Transverse colon (tissue), 4 donors: Measurements from ENCODE around the gene WDR17.

ENCODE experiments used
- POLR2AphosphoS5 ChIP-seq, 3 donors: sonication (generic); formaldehyde crosslinking; IDR thresholded peaks; one replicate each; pipeline ENCODE4 v1.6.1; 2016; ENCODE audit warnings: antibody characterized with exemption in 3 of 3
- TF ChIP-seq, protein P1 (sequence below), 5 experiments: fragments of 200-600 bp in 3 of 5; fragments of 450-650 bp in 2 of 5; sonication (generic) in 3 of 5; IDR thresholded peaks; 1 replicate in 2 of 5; 2 replicates in 3 of 5; pipeline ENCODE4 v1.5.1; 2016 to 2017; ENCODE audit warnings: antibody characterized with exemption in 5 of 5, inconsistent platforms in 3 of 5, mild to moderate bottlenecking in 2 of 5, moderate library complexity in 1 of 5

DNA sequence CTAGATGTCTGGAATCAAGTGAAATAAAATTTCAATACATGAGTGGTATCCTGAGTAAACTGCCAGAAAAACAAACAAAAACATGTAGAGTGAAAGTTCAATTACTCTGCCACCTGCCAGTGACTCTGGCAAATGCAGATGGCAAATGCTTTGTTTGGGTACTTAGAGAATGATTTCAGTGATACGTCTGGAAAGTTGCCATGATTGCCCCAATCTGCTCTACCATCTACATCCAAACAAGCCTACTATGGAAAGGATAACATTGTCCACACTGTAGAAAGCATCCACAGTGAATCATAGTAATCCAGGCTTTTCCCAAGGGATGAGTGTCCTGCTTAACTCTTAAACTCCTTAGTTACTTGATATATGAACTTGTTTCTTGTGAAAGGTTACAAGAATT, 126.3 kb downstream of the WDR17 start:
- TF ChIP-seq POLR2AphosphoS5 (IDR thresholded peaks at IDR 0.05): no peak
- TF ChIP-seq, protein P1, sequence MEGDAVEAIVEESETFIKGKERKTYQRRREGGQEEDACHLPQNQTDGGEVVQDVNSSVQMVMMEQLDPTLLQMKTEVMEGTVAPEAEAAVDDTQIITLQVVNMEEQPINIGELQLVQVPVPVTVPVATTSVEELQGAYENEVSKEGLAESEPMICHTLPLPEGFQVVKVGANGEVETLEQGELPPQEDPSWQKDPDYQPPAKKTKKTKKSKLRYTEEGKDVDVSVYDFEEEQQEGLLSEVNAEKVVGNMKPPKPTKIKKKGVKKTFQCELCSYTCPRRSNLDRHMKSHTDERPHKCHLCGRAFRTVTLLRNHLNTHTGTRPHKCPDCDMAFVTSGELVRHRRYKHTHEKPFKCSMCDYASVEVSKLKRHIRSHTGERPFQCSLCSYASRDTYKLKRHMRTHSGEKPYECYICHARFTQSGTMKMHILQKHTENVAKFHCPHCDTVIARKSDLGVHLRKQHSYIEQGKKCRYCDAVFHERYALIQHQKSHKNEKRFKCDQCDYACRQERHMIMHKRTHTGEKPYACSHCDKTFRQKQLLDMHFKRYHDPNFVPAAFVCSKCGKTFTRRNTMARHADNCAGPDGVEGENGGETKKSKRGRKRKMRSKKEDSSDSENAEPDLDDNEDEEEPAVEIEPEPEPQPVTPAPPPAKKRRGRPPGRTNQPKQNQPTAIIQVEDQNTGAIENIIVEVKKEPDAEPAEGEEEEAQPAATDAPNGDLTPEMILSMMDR (IDR thresholded peaks at IDR 0.05): no peak
